Measurements from ENCODE around the gene OR5AS1.
"Not testable (repeated sequence)": the region's sequence is repeated elsewhere in the genome, so short reads cannot be mapped to it uniquely, and the experiment has no call there.

DNA sequence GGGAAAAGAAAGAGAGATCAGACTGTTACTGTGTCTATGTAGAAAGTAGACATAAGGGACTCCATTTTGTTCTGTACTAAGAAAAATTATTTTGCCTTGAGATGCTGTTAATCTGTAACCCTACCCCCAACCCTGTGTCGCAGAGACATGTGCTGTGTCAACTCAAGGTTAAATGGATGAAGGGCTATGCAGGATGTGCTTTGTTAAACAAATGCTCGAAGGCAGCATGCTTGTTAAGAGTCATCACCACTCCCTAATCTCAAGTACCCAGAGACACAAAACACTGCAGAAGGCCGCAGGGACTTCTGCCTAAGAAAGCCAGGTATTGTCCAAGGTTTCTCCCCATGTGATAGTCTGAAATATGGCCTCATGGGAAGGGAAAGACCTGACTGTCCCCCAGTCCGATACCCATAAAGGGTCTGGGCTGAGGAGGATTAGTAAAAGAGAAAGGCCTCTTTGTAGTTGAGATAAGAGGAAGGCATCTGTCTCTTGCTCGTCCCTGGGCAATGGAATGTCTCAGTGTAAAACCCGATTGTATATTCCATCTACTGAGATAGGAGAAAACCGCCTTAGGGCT is 30.3 kb downstream of the OR5AS1 start:
- TF ChIP-seq, protein P1, sequence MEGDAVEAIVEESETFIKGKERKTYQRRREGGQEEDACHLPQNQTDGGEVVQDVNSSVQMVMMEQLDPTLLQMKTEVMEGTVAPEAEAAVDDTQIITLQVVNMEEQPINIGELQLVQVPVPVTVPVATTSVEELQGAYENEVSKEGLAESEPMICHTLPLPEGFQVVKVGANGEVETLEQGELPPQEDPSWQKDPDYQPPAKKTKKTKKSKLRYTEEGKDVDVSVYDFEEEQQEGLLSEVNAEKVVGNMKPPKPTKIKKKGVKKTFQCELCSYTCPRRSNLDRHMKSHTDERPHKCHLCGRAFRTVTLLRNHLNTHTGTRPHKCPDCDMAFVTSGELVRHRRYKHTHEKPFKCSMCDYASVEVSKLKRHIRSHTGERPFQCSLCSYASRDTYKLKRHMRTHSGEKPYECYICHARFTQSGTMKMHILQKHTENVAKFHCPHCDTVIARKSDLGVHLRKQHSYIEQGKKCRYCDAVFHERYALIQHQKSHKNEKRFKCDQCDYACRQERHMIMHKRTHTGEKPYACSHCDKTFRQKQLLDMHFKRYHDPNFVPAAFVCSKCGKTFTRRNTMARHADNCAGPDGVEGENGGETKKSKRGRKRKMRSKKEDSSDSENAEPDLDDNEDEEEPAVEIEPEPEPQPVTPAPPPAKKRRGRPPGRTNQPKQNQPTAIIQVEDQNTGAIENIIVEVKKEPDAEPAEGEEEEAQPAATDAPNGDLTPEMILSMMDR (IDR thresholded peaks at IDR 0.05), result not testable (repeated sequence)
- TF ChIP-seq POLR2A (IDR thresholded peaks at IDR 0.05), result not testable (repeated sequence)
